Gastroesophageal sphincter (tissue), 3 donors: ENCODE results near the gene IP6K2.

Experiments
- CTCF ChIP-seq, 4 experiments: fragments of 200-600 bp in 2 of 4; fragments of 450-650 bp in 2 of 4; sonication (generic) in 1 of 4; IDR thresholded peaks; one replicate each; pipeline ENCODE4 v1.5.1; 2017 to 2019; ENCODE audit warnings: antibody characterized with exemption in 4 of 4, mild to moderate bottlenecking in 2 of 4, moderate library complexity in 2 of 4
- EP300 ChIP-seq: sonication (generic); formaldehyde crosslinking; IDR thresholded peaks from one replicate; pipeline ENCODE4 v1.6.1; 2017; ENCODE audit warnings: antibody characterized with exemption, mild to moderate bottlenecking
- POLR2AphosphoS5 ChIP-seq: sonication (generic); formaldehyde crosslinking; IDR thresholded peaks from one replicate; pipeline ENCODE4 v1.6.1; 2017; ENCODE audit warnings: antibody characterized with exemption

GRCh38 chr3:48674505-48674904, 42.5 kb downstream of the IP6K2 start:
- no peak for TF ChIP-seq POLR2AphosphoS5
- no peak for TF ChIP-seq CTCF (IDR thresholded peaks at IDR 0.05)
- no peak for TF ChIP-seq EP300
